Panc1 (cell line): Measurements from ENCODE around the gene GNPTG.

ENCODE experiments used
- POLR2AphosphoS5 ChIP-seq: IDR thresholded peaks from 2 replicates; pipeline ENCODE4 v1.6.1; 2012; ENCODE audit warnings: mild to moderate bottlenecking, low read depth, low read length, moderate library complexity
- SIN3A ChIP-seq: IDR thresholded peaks from 2 replicates; pipeline ENCODE4 v1.6.1; 2012; ENCODE audit warnings: low read depth, mild to moderate bottlenecking, low read length, moderate library complexity, borderline replicate concordance; ENCODE audit not compliant: insufficient read depth
- TCF7L2 ChIP-seq: IDR thresholded peaks from 2 replicates; pipeline ENCODE4 v1.6.1; 2011; ENCODE audit warnings: mild to moderate bottlenecking, low read depth, low read length, inconsistent platforms
- TF ChIP-seq, protein P1 (sequence below): fragments of 450-650 bp; IDR thresholded peaks from 2 replicates; pipeline ENCODE4 v1.5.1; 2017; ENCODE audit warnings: mild to moderate bottlenecking
- TF ChIP-seq, protein P2 (sequence below), 2 experiments: IDR thresholded peaks; 2 replicates each; pipeline ENCODE4 v1.6.1; 2011 to 2012; ENCODE audit warnings: low read depth in 2 of 2, control low read depth in 1 of 2, low read length in 1 of 2, mild to moderate bottlenecking in 1 of 2, moderate library complexity in 1 of 2; ENCODE audit not compliant: insufficient read depth in 1 of 2

DNA sequence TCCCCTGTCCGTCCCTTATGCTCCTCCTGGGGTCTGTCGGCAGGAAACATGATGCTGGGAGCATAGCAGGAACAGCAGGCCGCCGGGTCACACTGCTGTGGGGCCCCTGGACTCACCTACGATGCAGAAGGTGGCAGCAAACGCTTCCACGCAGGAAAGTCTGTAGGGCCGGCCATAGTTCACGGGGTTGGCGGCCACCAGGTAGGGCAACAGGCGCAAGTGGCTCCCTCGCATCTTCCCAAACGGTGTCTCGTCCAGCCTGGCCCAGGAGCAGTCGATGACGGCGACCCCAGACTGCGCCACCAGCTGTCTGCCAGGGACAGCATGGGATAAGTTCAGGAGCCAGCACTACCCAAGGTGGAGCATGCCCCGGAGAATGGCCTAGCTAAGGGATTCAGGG is 1.0 kb upstream of the GNPTG start:
- TF ChIP-seq POLR2AphosphoS5 = no peak
- TF ChIP-seq, protein P1, sequence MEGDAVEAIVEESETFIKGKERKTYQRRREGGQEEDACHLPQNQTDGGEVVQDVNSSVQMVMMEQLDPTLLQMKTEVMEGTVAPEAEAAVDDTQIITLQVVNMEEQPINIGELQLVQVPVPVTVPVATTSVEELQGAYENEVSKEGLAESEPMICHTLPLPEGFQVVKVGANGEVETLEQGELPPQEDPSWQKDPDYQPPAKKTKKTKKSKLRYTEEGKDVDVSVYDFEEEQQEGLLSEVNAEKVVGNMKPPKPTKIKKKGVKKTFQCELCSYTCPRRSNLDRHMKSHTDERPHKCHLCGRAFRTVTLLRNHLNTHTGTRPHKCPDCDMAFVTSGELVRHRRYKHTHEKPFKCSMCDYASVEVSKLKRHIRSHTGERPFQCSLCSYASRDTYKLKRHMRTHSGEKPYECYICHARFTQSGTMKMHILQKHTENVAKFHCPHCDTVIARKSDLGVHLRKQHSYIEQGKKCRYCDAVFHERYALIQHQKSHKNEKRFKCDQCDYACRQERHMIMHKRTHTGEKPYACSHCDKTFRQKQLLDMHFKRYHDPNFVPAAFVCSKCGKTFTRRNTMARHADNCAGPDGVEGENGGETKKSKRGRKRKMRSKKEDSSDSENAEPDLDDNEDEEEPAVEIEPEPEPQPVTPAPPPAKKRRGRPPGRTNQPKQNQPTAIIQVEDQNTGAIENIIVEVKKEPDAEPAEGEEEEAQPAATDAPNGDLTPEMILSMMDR = no peak
- no peak for TF ChIP-seq TCF7L2
- no peak for TF ChIP-seq SIN3A
- TF ChIP-seq, protein P2, sequence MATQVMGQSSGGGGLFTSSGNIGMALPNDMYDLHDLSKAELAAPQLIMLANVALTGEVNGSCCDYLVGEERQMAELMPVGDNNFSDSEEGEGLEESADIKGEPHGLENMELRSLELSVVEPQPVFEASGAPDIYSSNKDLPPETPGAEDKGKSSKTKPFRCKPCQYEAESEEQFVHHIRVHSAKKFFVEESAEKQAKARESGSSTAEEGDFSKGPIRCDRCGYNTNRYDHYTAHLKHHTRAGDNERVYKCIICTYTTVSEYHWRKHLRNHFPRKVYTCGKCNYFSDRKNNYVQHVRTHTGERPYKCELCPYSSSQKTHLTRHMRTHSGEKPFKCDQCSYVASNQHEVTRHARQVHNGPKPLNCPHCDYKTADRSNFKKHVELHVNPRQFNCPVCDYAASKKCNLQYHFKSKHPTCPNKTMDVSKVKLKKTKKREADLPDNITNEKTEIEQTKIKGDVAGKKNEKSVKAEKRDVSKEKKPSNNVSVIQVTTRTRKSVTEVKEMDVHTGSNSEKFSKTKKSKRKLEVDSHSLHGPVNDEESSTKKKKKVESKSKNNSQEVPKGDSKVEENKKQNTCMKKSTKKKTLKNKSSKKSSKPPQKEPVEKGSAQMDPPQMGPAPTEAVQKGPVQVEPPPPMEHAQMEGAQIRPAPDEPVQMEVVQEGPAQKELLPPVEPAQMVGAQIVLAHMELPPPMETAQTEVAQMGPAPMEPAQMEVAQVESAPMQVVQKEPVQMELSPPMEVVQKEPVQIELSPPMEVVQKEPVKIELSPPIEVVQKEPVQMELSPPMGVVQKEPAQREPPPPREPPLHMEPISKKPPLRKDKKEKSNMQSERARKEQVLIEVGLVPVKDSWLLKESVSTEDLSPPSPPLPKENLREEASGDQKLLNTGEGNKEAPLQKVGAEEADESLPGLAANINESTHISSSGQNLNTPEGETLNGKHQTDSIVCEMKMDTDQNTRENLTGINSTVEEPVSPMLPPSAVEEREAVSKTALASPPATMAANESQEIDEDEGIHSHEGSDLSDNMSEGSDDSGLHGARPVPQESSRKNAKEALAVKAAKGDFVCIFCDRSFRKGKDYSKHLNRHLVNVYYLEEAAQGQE (IDR thresholded peaks at IDR 0.05; ENCODE audit: insufficient read depth in 1 of 2, low read depth in 2 of 2, low read length in 1 of 2) = no peak
